Keratinocyte (primary cell): ENCODE results near the gene MRPS15. TPM values are rescaled to one million over a fixed set of nuclear protein-coding genes. Genes with fewer than 3 reads are reported as not detected.

Source experiments
- DNase-seq: peaks from one replicate; pipeline ENCODE4 v3.0.0-alpha.2; 2011; ENCODE audit warnings: low read depth, missing footprints, low spot score
- FAIRE-seq: peaks from 2 replicates; lab custom pipeline; 2011; peaks lifted over from hg19 to GRCh38; lab: Jason Lieb, UNC
- H2AFZ ChIP-seq: 2 replicates; pipeline ENCODE4 v1.6.0; 2012; ENCODE audit warnings: low read length, control low read depth, inconsistent platforms; ENCODE audit not compliant: control insufficient read depth
- H3K27ac ChIP-seq: 2 replicates; pipeline ENCODE4 v1.5.1; 2011; ENCODE audit warnings: low read length; ENCODE audit not compliant: control insufficient read depth, insufficient read depth
- H3K27me3 ChIP-seq: 3 replicates; pipeline ENCODE4 v1.6.0; 2011; ENCODE audit warnings: low read length; ENCODE audit not compliant: control insufficient read depth, insufficient read depth; ENCODE audit errors: extremely low read depth
- H3K36me3 ChIP-seq, 2 experiments: 2 replicates in 1 of 2; 3 replicates in 1 of 2; pipeline ENCODE4 v1.5.1; 2011; ENCODE audit warnings: low read length in 2 of 2, mild to moderate bottlenecking in 1 of 2; ENCODE audit not compliant: control insufficient read depth in 2 of 2, insufficient read depth in 2 of 2; ENCODE audit errors: extremely low read depth in 1 of 2
- H3K4me1 ChIP-seq: 3 replicates; pipeline ENCODE4 v1.5.1; 2011; ENCODE audit warnings: low read length; ENCODE audit not compliant: control insufficient read depth, insufficient read depth; ENCODE audit errors: extremely low read depth
- H3K4me2 ChIP-seq: 3 replicates; pipeline ENCODE4 v1.6.0; 2011; ENCODE audit warnings: low read depth, low read length; ENCODE audit not compliant: control insufficient read depth, insufficient read depth; ENCODE audit errors: extremely low read depth
- H3K4me3 ChIP-seq, 3 experiments: fragments of 200-600 bp in 1 of 3; sonication (generic) in 1 of 3; 2 replicates in 2 of 3; 3 replicates in 1 of 3; pipeline ENCODE4 v1.5.1; 2011 to 2016; ENCODE audit warnings: low read length in 3 of 3, mild to moderate bottlenecking in 3 of 3, control low read depth in 2 of 3, inconsistent platforms in 1 of 3, low read depth in 1 of 3, mixed read lengths in 1 of 3, mixed run types in 1 of 3, moderate library complexity in 1 of 3; ENCODE audit not compliant: control insufficient read depth in 2 of 3, insufficient read depth in 2 of 3; ENCODE audit errors: extremely low read depth in 1 of 3
- H3K79me2 ChIP-seq: 2 replicates; pipeline ENCODE4 v1.6.0; 2012; ENCODE audit warnings: low read length; ENCODE audit not compliant: control insufficient read depth, insufficient read depth
- H3K9ac ChIP-seq: 3 replicates; pipeline ENCODE4 v1.6.0; 2011; ENCODE audit warnings: low read length; ENCODE audit not compliant: control insufficient read depth, insufficient read depth; ENCODE audit errors: extremely low read depth
- H3K9me1 ChIP-seq: 3 replicates; pipeline ENCODE4 v1.6.0; 2011; ENCODE audit warnings: low read length; ENCODE audit not compliant: control insufficient read depth, insufficient read depth; ENCODE audit errors: extremely low read depth
- H3K9me3 ChIP-seq: 2 replicates; pipeline ENCODE4 v1.5.1; 2012; ENCODE audit warnings: low read depth, low read length; ENCODE audit not compliant: control insufficient read depth
- H4K20me1 ChIP-seq: 3 replicates; pipeline ENCODE4 v1.6.0; 2011; ENCODE audit warnings: low read length; ENCODE audit not compliant: control insufficient read depth, insufficient read depth; ENCODE audit errors: extremely low read depth
- CTCF ChIP-seq, 3 experiments: IDR thresholded peaks in 1 of 3; conservative IDR thresholded peaks in 1 of 3; optimal IDR thresholded peaks in 1 of 3; 2 replicates in 2 of 3; 3 replicates in 1 of 3; pipeline versions ENCODE3 to v1.5.1; 2011; ENCODE audit warnings: low read length in 3 of 3, mild to moderate bottlenecking in 3 of 3, moderate library complexity in 2 of 3, control low read depth in 1 of 3, inconsistent platforms in 1 of 3; ENCODE audit not compliant: insufficient read depth in 2 of 3; ENCODE audit errors: extremely low read depth in 1 of 3
- EZH2 ChIP-seq: IDR thresholded peaks from one replicate; pipeline ENCODE4 v1.6.1; 2012; ENCODE audit warnings: inconsistent platforms, mild to moderate bottlenecking, low read length, moderate library complexity
- dilution Hi-C: fragments of 300-500 bp; cut with MboI; formaldehyde crosslinking; loops from one replicate; pipeline ENCODE4 v1.7.0; 2020; ENCODE audit warnings: low sequenced_read_pairs; ENCODE audit not compliant: extremely low pct_ligation_motif_present
- polyA plus RNA-seq, 5 experiments: library from polyadenylated mRNA; depleted of rRNA in 3 of 5; stranded (reverse) in 3 of 5; stranded (forward) in 1 of 5; unstranded in 1 of 5; fragments of >200 nt; gene quantifications; 1 replicate in 1 of 5; 2 replicates in 3 of 5; 3 replicates in 1 of 5; pipeline versions ENCODE4 v1.2.1 to v1.2.3, GENCODE V29; 2011 to 2012; ENCODE audit warnings: missing spikeins in 2 of 5, low read depth in 1 of 5, low replicate concordance in 1 of 5

Gene MRPS15
- polyA plus RNA-seq, 1 donor (not counting 4 experiments of a cell fraction or from before 2014, with no cell fraction given): 130 TPM

- Histone ChIP-seq H2AFZ (no peak overlapping the region), H3K27me3 (peaks cover 5% of the 10 kb centered on the region), H3K4me2 (no peak overlapping the region), H3K9me3 (no peaks in the 10 kb centered on the region), H3K79me2 (no peaks in the 10 kb centered on the region), H4K20me1 (no peaks in the 10 kb centered on the region), H3K9ac (no peak overlapping the region), H3K27ac (no peak overlapping the region), H3K36me3 (no peaks in the 10 kb centered on the region), H3K4me3 (no peak overlapping the region), H3K9me1 (no peaks in the 10 kb centered on the region), H3K4me1 (peaks cover 4% of the 10 kb centered on the region)
- TF ChIP-seq CTCF (optimal IDR thresholded peaks at IDR 0.05 in 1 of 3, IDR thresholded peaks at IDR 0.05 in 1 of 3, conservative IDR thresholded peaks at IDR 0.05 in 1 of 3; ENCODE audit: extremely low read depth in 1 of 3, insufficient read depth in 2 of 3, low read length in 3 of 3) (no peak), EZH2 (no peak)
- dilution Hi-C loops: no loop called here
- DNase-seq (no peak), FAIRE-seq (no peak)
Measured at GRCh38 chr1:36476945-36477344, 12.8 kb upstream of the MRPS15 start.

GRCh38 chr1:36475910-36476604 is 11.9 kb upstream of the MRPS15 start:
- dilution Hi-C loops: no loop called here
- H3K27ac ChIP-seq: no peak overlapping the region
- H2AFZ ChIP-seq: no peak overlapping the region
- TF ChIP-seq CTCF (optimal IDR thresholded peaks at IDR 0.05 in 1 of 3, IDR thresholded peaks at IDR 0.05 in 1 of 3, conservative IDR thresholded peaks at IDR 0.05 in 1 of 3; ENCODE audit: extremely low read depth in 1 of 3, insufficient read depth in 2 of 3, low read length in 3 of 3) (no peak), EZH2 (no peak)
- FAIRE-seq: no peak
- H3K9ac ChIP-seq: no peak overlapping the region
- H3K9me1 ChIP-seq: no peaks in the 10 kb centered on the region
- H3K9me3 ChIP-seq: no peaks in the 10 kb centered on the region
- peaks cover 5% of the 10 kb centered on the region for H3K27me3 ChIP-seq
- H3K79me2 ChIP-seq: no peaks in the 10 kb centered on the region
- no peak for DNase-seq
- H3K4me1 ChIP-seq: peaks cover 4% of the 10 kb centered on the region
- no peaks in the 10 kb centered on the region for H4K20me1 ChIP-seq
- H3K4me2 ChIP-seq: no peak overlapping the region
- no peak overlapping the region for H3K4me3 ChIP-seq
- H3K36me3 ChIP-seq: no peaks in the 10 kb centered on the region
